Activated gamma-delta T cell treated with anti-CD3 and anti-CD28 coated beads, Interleukin-2, amount 50 U/mL, for 16 hours (primary cell): ENCODE data around the gene OR2H2.

Experiments used
- DNase-seq: peaks from one replicate; pipeline ENCODE4 v3.0.0-alpha.2; 2020; ENCODE audit warnings: low read depth

Gene OR2H2

GRCh38 chr6:29584821-29585220, at the start of gene OR2H2:
Gene OR2H2 (plus strand): TSS chr6:29585121. CDS start chr6:29587945, 2,824 bp downstream.
- DNase-seq = no peak

GRCh38 chr6:29537714-29538403, 47.1 kb upstream of the OR2H2 start:
- no peak for DNase-seq

GRCh38 chr6:29547573-29547972, 37.3 kb upstream of the OR2H2 start:
- no peak for DNase-seq

- DNase-seq = no peak
Measured at GRCh38 chr6:29552512-29553051, 32.3 kb upstream of the OR2H2 start.

GRCh38 chr6:29553268-29554057, 31.5 kb upstream of the OR2H2 start:
- DNase-seq = no peak

GRCh38 chr6:29554764-29555163, 30.2 kb upstream of the OR2H2 start:
- no peak for DNase-seq

- no peak for DNase-seq
Measured at GRCh38 chr6:29557320-29557719, 27.6 kb upstream of the OR2H2 start.

GRCh38 chr6:29558439-29559079, 26.4 kb upstream of the OR2H2 start:
- DNase-seq = no peak

- no peak for DNase-seq
Measured at GRCh38 chr6:29559524-29560287, 25.2 kb upstream of the OR2H2 start, which contains the start of gene UBD. Gene UBD (minus strand): TSS chr6:29559732. CDS start chr6:29559701, 31 bp downstream.

GRCh38 chr6:29561091-29561490, 23.8 kb upstream of the OR2H2 start:
- DNase-seq = no peak

GRCh38 chr6:29561606-29562181, 23.2 kb upstream of the OR2H2 start:
- DNase-seq = no peak

- no peak for DNase-seq
Measured at GRCh38 chr6:29563435-29563965, 21.4 kb upstream of the OR2H2 start.

- DNase-seq = no peak
Measured at GRCh38 chr6:29564875-29565274, 20.0 kb upstream of the OR2H2 start.

- no peak for DNase-seq
Measured at GRCh38 chr6:29566856-29567255, 18.1 kb upstream of the OR2H2 start.

GRCh38 chr6:29567541-29567940, 17.4 kb upstream of the OR2H2 start:
- DNase-seq = no peak

- no peak for DNase-seq
Measured at GRCh38 chr6:29567991-29568390, 16.9 kb upstream of the OR2H2 start.

GRCh38 chr6:29576056-29576455, 8.9 kb upstream of the OR2H2 start:
- no peak for DNase-seq

- no peak for DNase-seq
Measured at GRCh38 chr6:29577544-29577943, 7.4 kb upstream of the OR2H2 start.

- peak; percentile 41 for DNase-seq
Measured at GRCh38 chr6:29589423-29590048, 4.6 kb downstream of the OR2H2 start.

GRCh38 chr6:29590218-29590808, 5.4 kb downstream of the OR2H2 start:
- no peak for DNase-seq
